Natural killer cell (primary cell): ENCODE data around the gene ENTPD5. TPM values are rescaled to one million over a fixed set of nuclear protein-coding genes. Genes with fewer than 3 reads are reported as not detected.
A peak's percentile ranks its signal among the peaks of the same experiment; 100 is the strongest.
"Not testable (repeated sequence)": the region's sequence is repeated elsewhere in the genome, so short reads cannot be mapped to it uniquely, and the experiment has no call there.

ENCODE experiments used
- ATAC-seq, 3 donors: fragments of 150-1000 bp in 2 of 3; fragments of 200-7000 bp in 1 of 3; cut with Tn5 transposase; 1 replicate in 1 of 3; 2 replicates in 2 of 3; pipeline ENCODE4 v1.10.0; 2021; ENCODE audit warnings: mild to moderate bottlenecking in 2 of 3, moderate library complexity in 2 of 3
- DNase-seq, 2 donors: peaks; one replicate each; pipeline versions ENCODE4 v3.0.0 to v3.0.0-alpha.2; 2013 to 2021; ENCODE audit warnings: mixed read lengths in 1 of 2
- H3K27ac ChIP-seq: one replicate; pipeline ENCODE4 v1.5.1; 2013; ENCODE audit warnings: mild to moderate bottlenecking, low read length
- H3K27me3 ChIP-seq: one replicate; pipeline ENCODE4 v1.6.1; 2013; ENCODE audit warnings: low read length; ENCODE audit not compliant: control insufficient read depth, insufficient read depth
- H3K36me3 ChIP-seq: one replicate; pipeline ENCODE4 v1.6.1; 2013; ENCODE audit warnings: low read length; ENCODE audit not compliant: control insufficient read depth, insufficient read depth
- H3K4me1 ChIP-seq: one replicate; pipeline ENCODE4 v1.6.1; 2013; ENCODE audit warnings: low read length; ENCODE audit not compliant: control insufficient read depth, insufficient read depth
- H3K4me3 ChIP-seq: one replicate; pipeline ENCODE4 v1.5.1; 2013; ENCODE audit warnings: low read length
- H3K9me3 ChIP-seq: one replicate; pipeline ENCODE4 v1.6.1; 2013; ENCODE audit warnings: low read length; ENCODE audit not compliant: control insufficient read depth, insufficient read depth
- H3K27ac Mint-ChIP-seq, 2 donors: one replicate each; pipeline ENCODE4 v1.8.0; 2022; ENCODE audit warnings: mild to moderate bottlenecking in 2 of 2, mixed read lengths in 2 of 2, moderate library complexity in 1 of 2
- H3K27me3 Mint-ChIP-seq, 2 donors: one replicate each; pipeline ENCODE4 v1.8.0; 2022; ENCODE audit warnings: low read depth in 2 of 2, mixed read lengths in 2 of 2
- H3K36me3 Mint-ChIP-seq: one replicate; pipeline ENCODE4 v1.8.0; 2022; ENCODE audit warnings: mixed read lengths
- H3K4me1 Mint-ChIP-seq, 2 donors: one replicate each; pipeline ENCODE4 v1.8.0; 2022; ENCODE audit warnings: mixed read lengths in 2 of 2
- H3K4me3 Mint-ChIP-seq: one replicate; pipeline ENCODE4 v1.8.0; 2022; ENCODE audit warnings: mild to moderate bottlenecking, moderate library complexity, mixed read lengths
- H3K9me3 Mint-ChIP-seq, 2 donors: one replicate each; pipeline ENCODE4 v1.8.0; 2022; ENCODE audit warnings: mixed read lengths in 2 of 2
- CTCF ChIP-seq: fragments of 200-600 bp; IDR thresholded peaks from one replicate; pipeline ENCODE4 v1.8.0; 2022; ENCODE audit warnings: antibody characterized with exemption
- WGBS: methylation state at CpG from one replicate; pipeline ENCODE4 v1.1.7; 2013; ENCODE audit warnings: missing lambda C conversion rate; ENCODE audit not compliant: insufficient coverage; 5-methylcytosine and 5-hydroxymethylcytosine counted together
- intact Hi-C: fragments of 100-400 bp; cut with micrococcal nuclease; formaldehyde crosslinking; loops from one replicate; pipeline ENCODE4 v1.14.2; 2022
- total RNA-seq, 4 donors: library from RNA; stranded (reverse); fragments of 120-200 nt in 1 of 4; gene quantifications; one replicate each; pipeline versions ENCODE4 v1.2.3 to v1.2.4, GENCODE V29; 2013 to 2022

Gene ENTPD5
- total RNA-seq, 3 donors from 2014 or later (not counting 1 experiment from before 2014, with no cell fraction given), result 8.6 to 15.7 (median 13.0) TPM

GRCh38 chr14:73937012-73937411 lies 82.1 kb downstream of the ENTPD5 start:
- ATAC-seq, result no peak
- H3K4me1 ChIP-seq, result no peaks in the 10 kb centered on the region
- Mint-ChIP-seq H3K4me3 (no peak overlapping the region), H3K9me3 (no peaks in the 10 kb centered on the region), H3K27ac (no peak overlapping the region), H3K36me3 (no peaks in the 10 kb centered on the region), H3K4me1 (no peaks in the 10 kb centered on the region), H3K27me3 (no peaks in the 10 kb centered on the region)
- no peak for DNase-seq
- no CpG with 5 or more reads among the region's 2 CpGs for WGBS
- no peak overlapping the region for H3K27ac ChIP-seq
- H3K4me3 ChIP-seq, result no peak overlapping the region
- TF ChIP-seq CTCF, result no peak
- intact Hi-C loops, result no loop called here
- H3K27me3 ChIP-seq, result no peaks in the 10 kb centered on the region
- peaks cover 33% of the 10 kb centered on the region for H3K36me3 ChIP-seq
- H3K9me3 ChIP-seq, result no peaks in the 10 kb centered on the region

GRCh38 chr14:73936548-73936947 lies 82.5 kb downstream of the ENTPD5 start:
- 100% methylated on average over 1 of the region's 1 CpG for WGBS
- ATAC-seq (no peak), DNase-seq (no peak)
- Histone ChIP-seq H3K27ac (no peak overlapping the region), H3K4me3 (no peak overlapping the region), H3K27me3 (no peaks in the 10 kb centered on the region), H3K4me1 (no peaks in the 10 kb centered on the region), H3K36me3 (peaks cover 36% of the 10 kb centered on the region), H3K9me3 (no peaks in the 10 kb centered on the region)
- TF ChIP-seq CTCF, result no peak
- Mint-ChIP-seq H3K27ac (no peak overlapping the region), H3K36me3 (no peaks in the 10 kb centered on the region), H3K4me3 (no peak overlapping the region), H3K9me3 (no peaks in the 10 kb centered on the region), H3K27me3 (no peaks in the 10 kb centered on the region), H3K4me1 (no peaks in the 10 kb centered on the region)
- intact Hi-C loops, result no loop called here

DNA sequence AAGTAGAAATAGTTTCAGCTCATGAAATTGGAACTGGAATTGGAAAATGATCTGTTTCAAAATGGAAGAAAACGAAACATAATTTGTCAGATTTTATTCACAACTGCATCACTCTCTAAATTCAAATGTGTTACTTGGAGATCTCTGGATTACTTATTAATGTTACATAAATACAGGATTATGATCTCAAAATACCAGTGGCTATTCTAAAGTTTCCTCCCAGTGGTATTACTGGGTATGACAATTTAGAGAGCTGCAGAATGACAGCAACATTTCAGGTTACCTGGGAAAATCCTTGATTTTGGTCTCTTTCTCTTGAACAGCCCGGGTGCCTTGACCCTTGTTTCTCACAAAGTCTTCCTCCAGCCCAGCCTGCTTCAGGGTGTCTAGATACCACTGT lies 83.4 kb downstream of the ENTPD5 start:
- intact Hi-C loops, result no loop called here
- H3K9me3 Mint-ChIP-seq, result no peaks in the 10 kb centered on the region
- no peak overlapping the region for H3K27ac Mint-ChIP-seq
- H3K4me1 Mint-ChIP-seq, result no peaks in the 10 kb centered on the region
- no peaks in the 10 kb centered on the region for H3K9me3 ChIP-seq
- peaks cover 43% of the 10 kb centered on the region for H3K36me3 ChIP-seq
- no peak overlapping the region for H3K27ac ChIP-seq
- DNase-seq, result peak in 1 of 2 donors; percentile 18
- no peak overlapping the region for H3K4me3 ChIP-seq
- no peaks in the 10 kb centered on the region for H3K27me3 Mint-ChIP-seq
- WGBS, result 93% methylated on average over 1 of the region's 2 CpGs
- no peak overlapping the region for H3K4me3 Mint-ChIP-seq
- no peak for TF ChIP-seq CTCF
- no peaks in the 10 kb centered on the region for H3K36me3 Mint-ChIP-seq
- no peaks in the 10 kb centered on the region for H3K27me3 ChIP-seq
- no peak for ATAC-seq
- H3K4me1 ChIP-seq, result no peaks in the 10 kb centered on the region

GRCh38 chr14:73924337-73924736 lies 94.8 kb downstream of the ENTPD5 start:
- Histone ChIP-seq H3K9me3 (no peaks in the 10 kb centered on the region), H3K27ac (no peak overlapping the region), H3K4me3 (no peak overlapping the region), H3K36me3 (peaks cover 67% of the 10 kb centered on the region), H3K27me3 (no peaks in the 10 kb centered on the region), H3K4me1 (no peaks in the 10 kb centered on the region)
- Mint-ChIP-seq H3K4me1 (peaks cover 9 to 11% of the 10 kb centered on the region in 2 donors), H3K9me3 (no peaks in the 10 kb centered on the region), H3K36me3 (peaks cover 8% of the 10 kb centered on the region), H3K4me3 (no peak overlapping the region), H3K27me3 (no peaks in the 10 kb centered on the region), H3K27ac (no peak overlapping the region)
- ATAC-seq (no peak), DNase-seq (no peak)
- no peak for TF ChIP-seq CTCF
- intact Hi-C loops, result no loop called here
- 99% methylated on average over 4 of the region's 5 CpGs for WGBS

- peaks cover 5 to 11% of the 10 kb centered on the region in 2 donors for H3K4me1 Mint-ChIP-seq
- H3K27ac ChIP-seq, H3K27me3 Mint-ChIP-seq, H3K36me3 Mint-ChIP-seq, intact Hi-C loops, H3K4me3 Mint-ChIP-seq, DNase-seq, H3K4me3 ChIP-seq, H3K4me1 ChIP-seq, H3K27ac Mint-ChIP-seq, H3K9me3 ChIP-seq, ATAC-seq, H3K27me3 ChIP-seq, H3K9me3 Mint-ChIP-seq: not testable (repeated sequence)
- H3K36me3 ChIP-seq, result peaks cover 50% of the 10 kb centered on the region
- WGBS, result 94% methylated on average over 2 of the region's 2 CpGs
Observed at GRCh38 chr14:73919457-73919856, 99.6 kb downstream of the ENTPD5 start.
